ENCODE data around the gene RYR2. TPM values are rescaled to one million over a fixed set of nuclear protein-coding genes. Genes with fewer than 3 reads are reported as not detected.

The RYR2 gene
- total RNA-seq, 1 donor from 2014 or later = not detected

DNA sequence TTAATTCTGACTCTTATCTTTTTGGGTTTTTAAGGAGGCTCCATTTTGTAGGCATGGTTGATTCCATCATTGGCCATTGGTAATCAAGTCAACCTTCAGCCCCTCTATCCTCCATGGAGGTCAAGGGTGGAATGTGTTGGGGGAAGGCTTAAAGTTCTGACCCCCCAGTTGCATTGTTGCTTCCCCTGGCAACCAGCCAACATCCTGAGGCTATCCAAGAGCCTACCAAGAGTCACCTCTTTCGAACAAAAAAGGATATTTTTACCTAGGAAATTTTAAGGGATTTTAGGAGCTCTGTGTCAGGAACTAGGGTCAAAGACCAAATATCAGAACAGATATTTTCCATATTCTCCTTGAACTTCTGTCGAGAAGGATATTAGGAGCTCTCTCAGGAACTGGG, 251.8 kb downstream of the RYR2 start:
- TF ChIP-seq CTCF (IDR thresholded peaks at IDR 0.05; ENCODE audit: insufficient read depth, low read length, poor library complexity, severe bottlenecking) = no peak
- H3K4me3 ChIP-seq (ENCODE audit: low read depth, low read length) = no peak overlapping the region

GRCh38 chr1:237296861-237297260, 254.9 kb downstream of the RYR2 start:
- no peak overlapping the region for H3K4me3 ChIP-seq (ENCODE audit: low read depth, low read length)
- DNase-seq (ENCODE audit: low read depth) = no peak
- H3K27me3 ChIP-seq (ENCODE audit: control insufficient read depth, insufficient read depth, low read length) = no peaks in the 10 kb centered on the region
- no peak for TF ChIP-seq CTCF (IDR thresholded peaks at IDR 0.05; ENCODE audit: insufficient read depth, low read length, poor library complexity, severe bottlenecking)
- no peaks in the 10 kb centered on the region for H3K36me3 ChIP-seq (ENCODE audit: control insufficient read depth, insufficient read depth, low read length)

More for the DNA sequence above, 251.8 kb downstream of the RYR2 start:
- DNase-seq (ENCODE audit: low read depth) = no peak
- Histone ChIP-seq H3K27me3 (ENCODE audit: control insufficient read depth, insufficient read depth, low read length) (no peaks in the 10 kb centered on the region), H3K36me3 (ENCODE audit: control insufficient read depth, insufficient read depth, low read length) (no peaks in the 10 kb centered on the region)

GRCh38 chr1:237300642-237301041, 258.7 kb downstream of the RYR2 start:
- no peak for DNase-seq (ENCODE audit: low read depth)

GRCh38 chr1:237303929-237304328, 261.9 kb downstream of the RYR2 start:
- no peak for TF ChIP-seq CTCF (IDR thresholded peaks at IDR 0.05; ENCODE audit: insufficient read depth, low read length, poor library complexity, severe bottlenecking)
- H3K4me3 ChIP-seq (ENCODE audit: low read depth, low read length) = no peak overlapping the region

More at GRCh38 chr1:237300642-237301041, 258.7 kb downstream of the RYR2 start:
- H3K36me3 ChIP-seq (ENCODE audit: control insufficient read depth, insufficient read depth, low read length) = no peaks in the 10 kb centered on the region
- H3K4me3 ChIP-seq (ENCODE audit: low read depth, low read length) = no peak overlapping the region
- H3K27me3 ChIP-seq (ENCODE audit: control insufficient read depth, insufficient read depth, low read length) = no peaks in the 10 kb centered on the region
- TF ChIP-seq CTCF (IDR thresholded peaks at IDR 0.05; ENCODE audit: insufficient read depth, low read length, poor library complexity, severe bottlenecking) = no peak

GRCh38 chr1:237306726-237307125, 264.7 kb downstream of the RYR2 start:
- Histone ChIP-seq H3K36me3 (ENCODE audit: control insufficient read depth, insufficient read depth, low read length) (no peaks in the 10 kb centered on the region), H3K27me3 (ENCODE audit: control insufficient read depth, insufficient read depth, low read length) (no peaks in the 10 kb centered on the region), H3K4me3 (ENCODE audit: low read depth, low read length) (no peak overlapping the region)
- no peak for TF ChIP-seq CTCF (IDR thresholded peaks at IDR 0.05; ENCODE audit: insufficient read depth, low read length, poor library complexity, severe bottlenecking)
- DNase-seq (ENCODE audit: low read depth) = no peak

More at GRCh38 chr1:237303929-237304328, 261.9 kb downstream of the RYR2 start:
- H3K27me3 ChIP-seq (ENCODE audit: control insufficient read depth, insufficient read depth, low read length) = no peaks in the 10 kb centered on the region
- DNase-seq (ENCODE audit: low read depth) = no peak
- H3K36me3 ChIP-seq (ENCODE audit: control insufficient read depth, insufficient read depth, low read length) = no peaks in the 10 kb centered on the region

- H3K4me3 ChIP-seq (ENCODE audit: low read depth, low read length) = no peak overlapping the region
- no peak for TF ChIP-seq CTCF (IDR thresholded peaks at IDR 0.05; ENCODE audit: insufficient read depth, low read length, poor library complexity, severe bottlenecking)
- no peaks in the 10 kb centered on the region for H3K36me3 ChIP-seq (ENCODE audit: control insufficient read depth, insufficient read depth, low read length)
- H3K27me3 ChIP-seq (ENCODE audit: control insufficient read depth, insufficient read depth, low read length) = no peaks in the 10 kb centered on the region
- DNase-seq (ENCODE audit: low read depth) = no peak
These were observed 267.7 kb downstream of the RYR2 start for GRCh38 chr1:237309595-237310118.
